Immature natural killer cell (primary cell): ENCODE results near the gene MPHOSPH9. TPM values are rescaled to one million over a fixed set of nuclear protein-coding genes. Genes with fewer than 3 reads are reported as not detected.
A peak's percentile ranks its signal among the peaks of the same experiment; 100 is the strongest.

Experiments used
- DNase-seq, 3 donors: peaks; one replicate each; pipeline ENCODE4 v3.0.0; 2022; ENCODE audit warnings: mixed read lengths in 1 of 3
- H3K27ac Mint-ChIP-seq, 6 donors: one replicate each; pipeline ENCODE4 v1.8.0; 2020; ENCODE audit warnings: mixed read lengths in 6 of 6, mild to moderate bottlenecking in 5 of 6, inconsistent platforms in 4 of 6, moderate library complexity in 3 of 6
- H3K27me3 Mint-ChIP-seq, 3 donors: one replicate each; pipeline ENCODE4 v1.8.0; 2020 to 2021; ENCODE audit warnings: low read depth in 3 of 3, mild to moderate bottlenecking in 3 of 3, mixed read lengths in 3 of 3, moderate library complexity in 3 of 3, inconsistent platforms in 1 of 3
- H3K36me3 Mint-ChIP-seq, 3 donors: one replicate each; pipeline ENCODE4 v1.8.0; 2020; ENCODE audit warnings: mixed read lengths in 3 of 3, inconsistent platforms in 2 of 3, mild to moderate bottlenecking in 2 of 3
- H3K4me1 Mint-ChIP-seq, 2 donors: one replicate each; pipeline ENCODE4 v1.8.0; 2020; ENCODE audit warnings: inconsistent platforms in 2 of 2, mild to moderate bottlenecking in 2 of 2, mixed read lengths in 2 of 2, moderate library complexity in 1 of 2
- H3K4me3 Mint-ChIP-seq, 5 donors: one replicate each; pipeline ENCODE4 v1.8.0; 2020; ENCODE audit warnings: mild to moderate bottlenecking in 5 of 5, mixed read lengths in 5 of 5, inconsistent platforms in 3 of 5, moderate library complexity in 3 of 5
- H3K9me3 Mint-ChIP-seq, 6 donors: one replicate each; pipeline ENCODE4 v1.8.0; 2020; ENCODE audit warnings: mild to moderate bottlenecking in 6 of 6, mixed read lengths in 6 of 6, inconsistent platforms in 4 of 6, moderate library complexity in 3 of 6
- polyA plus RNA-seq, 3 donors: library from polyadenylated mRNA; unstranded; fragments of 300-500 nt; fragmentation: Illumina TruSeq; gene quantifications; one replicate each; pipeline ENCODE4 v1.2.3, GENCODE V29; 2021

MPHOSPH9 gene
- polyA plus RNA-seq, 3 donors from 2014 or later, result 18.8 to 44.8 (median 43.9) TPM

DNA sequence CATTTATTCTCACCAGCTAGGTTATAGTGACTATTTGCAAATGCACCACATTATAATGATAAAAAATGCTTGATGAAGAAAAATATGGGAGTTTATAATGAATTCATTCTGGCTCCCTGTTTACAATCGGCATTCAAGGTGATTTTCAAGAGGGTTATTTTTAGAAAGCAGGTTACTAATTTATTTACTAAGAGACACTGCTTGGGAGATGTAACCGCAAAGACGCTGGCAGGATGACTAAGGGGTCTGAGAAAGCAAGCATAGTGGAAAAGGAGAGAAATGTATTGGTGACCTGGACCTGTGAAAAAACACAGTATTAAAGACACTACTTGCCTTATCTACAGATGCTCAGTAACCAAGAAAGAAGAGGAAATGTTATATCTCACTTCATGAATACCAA lies 68.7 kb downstream of the MPHOSPH9 start:
- H3K4me1 Mint-ChIP-seq, result no peaks in the 10 kb centered on the region
- no peaks in the 10 kb centered on the region for H3K9me3 Mint-ChIP-seq
- H3K27ac Mint-ChIP-seq, result no peak overlapping the region
- no peak for DNase-seq
- H3K36me3 Mint-ChIP-seq, result peaks cover 17 to 38% (median 17%) of the 10 kb centered on the region in 3 donors
- H3K4me3 Mint-ChIP-seq, result no peak overlapping the region
- no peaks in the 10 kb centered on the region for H3K27me3 Mint-ChIP-seq

DNA sequence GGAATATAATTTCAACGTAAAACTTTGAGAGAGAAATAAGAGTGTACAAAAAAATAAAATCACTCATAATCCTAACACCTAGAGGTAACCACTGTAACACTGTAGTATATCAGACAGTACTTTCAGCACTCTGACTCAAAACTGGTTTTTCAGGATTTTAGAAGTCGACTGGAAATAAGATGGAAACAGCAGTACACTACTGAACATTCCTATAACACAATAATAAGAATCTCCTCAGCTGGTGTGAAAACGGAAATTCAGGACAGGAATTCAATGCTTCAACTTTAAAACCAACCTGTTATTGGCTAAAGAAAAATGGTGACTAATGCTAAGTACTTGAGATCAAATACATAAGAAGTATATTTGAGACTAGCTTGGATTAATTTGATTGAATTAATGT lies 69.7 kb downstream of the MPHOSPH9 start:
- Mint-ChIP-seq H3K4me3 (no peak overlapping the region), H3K27me3 (no peaks in the 10 kb centered on the region), H3K27ac (no peak overlapping the region), H3K36me3 (peaks cover 17 to 36% (median 17%) of the 10 kb centered on the region in 3 donors), H3K4me1 (no peaks in the 10 kb centered on the region), H3K9me3 (no peaks in the 10 kb centered on the region)
- DNase-seq, result no peak

DNA sequence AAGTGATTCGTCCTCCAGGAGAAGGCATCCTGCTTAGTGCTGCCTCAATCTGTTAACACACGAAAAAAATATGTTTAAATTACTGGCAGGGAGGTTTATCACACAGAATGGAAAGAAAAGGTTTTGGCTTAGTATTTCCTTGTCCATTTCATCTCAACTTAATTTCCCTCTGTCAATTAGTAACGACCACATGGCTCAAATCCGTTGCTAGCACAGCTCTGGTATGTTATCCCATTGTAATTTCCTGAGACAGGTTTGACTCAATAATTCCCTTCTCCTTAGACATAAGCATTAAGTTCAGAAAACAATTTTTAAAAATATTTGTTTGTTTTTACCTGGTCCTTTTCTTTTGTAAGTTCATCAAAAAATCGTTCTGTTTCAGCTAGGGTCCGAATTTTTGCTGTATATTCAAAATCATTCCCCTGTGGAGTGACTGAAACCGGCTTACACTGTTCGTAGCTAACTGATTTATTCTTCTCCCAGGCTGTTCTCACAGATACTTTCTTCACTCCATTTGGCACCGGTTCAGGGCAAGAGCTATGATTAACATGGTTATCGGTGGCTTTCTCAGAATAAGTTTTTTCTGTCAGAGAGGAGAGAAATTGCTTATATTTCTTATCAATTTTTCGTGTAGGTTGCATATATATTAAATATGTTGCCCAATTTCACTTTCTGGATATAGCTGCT lies 72.0 kb downstream of the MPHOSPH9 start:
- no peak for DNase-seq
- Mint-ChIP-seq H3K27ac (no peak overlapping the region), H3K36me3 (peaks cover 16 to 33% (median 17%) of the 10 kb centered on the region in 3 donors), H3K4me1 (no peaks in the 10 kb centered on the region), H3K27me3 (no peaks in the 10 kb centered on the region), H3K4me3 (no peak overlapping the region), H3K9me3 (no peaks in the 10 kb centered on the region)

DNA sequence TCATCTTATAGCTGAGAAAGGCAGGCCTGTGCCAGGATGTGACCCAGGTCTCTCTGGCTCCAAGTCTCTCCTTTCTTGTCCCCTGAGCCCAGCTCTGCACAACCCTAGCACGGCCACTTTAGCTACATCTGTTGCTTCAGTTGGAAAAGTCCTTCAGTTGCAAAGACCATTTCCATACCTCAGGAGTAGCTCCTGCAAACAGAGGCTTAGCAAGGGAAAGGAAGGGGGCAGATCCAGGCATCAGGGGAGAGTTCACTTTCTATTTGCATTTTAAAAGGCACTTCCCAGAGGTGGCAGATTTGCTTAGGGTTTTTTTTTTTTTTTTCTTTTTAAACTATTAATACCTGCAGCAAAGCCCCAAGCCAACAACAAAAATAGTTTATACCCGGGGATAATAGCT lies 79.0 kb downstream of the MPHOSPH9 start:
- DNase-seq, result no peak
- H3K36me3 Mint-ChIP-seq, result peaks cover 0 to 4% (median 3%) of the 10 kb centered on the region in 3 donors
- no peak overlapping the region for H3K4me3 Mint-ChIP-seq
- H3K27ac Mint-ChIP-seq, result no peak overlapping the region
- no peaks in the 10 kb centered on the region for H3K27me3 Mint-ChIP-seq
- H3K9me3 Mint-ChIP-seq, result no peaks in the 10 kb centered on the region
- H3K4me1 Mint-ChIP-seq, result peaks cover 27 to 30% of the 10 kb centered on the region in 2 donors

DNA sequence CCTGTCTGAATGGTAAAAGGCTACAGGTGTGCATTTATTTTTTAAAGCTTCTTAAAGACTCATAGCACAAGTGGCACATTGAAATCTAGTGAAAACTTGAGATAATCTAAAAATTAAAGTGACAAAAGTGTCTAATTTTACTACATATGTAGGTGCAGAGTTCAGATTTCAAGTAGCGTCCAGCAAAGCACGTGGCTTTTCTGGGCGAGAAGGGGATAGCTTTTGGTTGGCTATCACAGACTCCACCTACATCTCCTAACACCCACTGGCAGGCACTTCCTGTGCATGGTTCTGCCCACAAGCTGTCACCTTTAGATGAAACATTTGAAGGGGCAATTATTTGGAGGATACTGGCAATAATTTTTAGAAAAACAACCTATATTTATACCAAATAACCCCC lies 80.1 kb downstream of the MPHOSPH9 start:
- peak; percentile 10 to 23 (median 12) for DNase-seq
- H3K9me3 Mint-ChIP-seq, result no peaks in the 10 kb centered on the region
- H3K4me1 Mint-ChIP-seq, result peaks cover 34 to 40% of the 10 kb centered on the region in 2 donors
- peaks cover 0 to 2% (median 0%) of the 10 kb centered on the region in 3 donors for H3K27me3 Mint-ChIP-seq
- H3K36me3 Mint-ChIP-seq, result peaks cover 0 to 4% (median 3%) of the 10 kb centered on the region in 3 donors
- H3K27ac Mint-ChIP-seq, result peak overlapping the region in 2 of 6 donors; percentile 2 to 40
- H3K4me3 Mint-ChIP-seq, result peak overlapping the region in 4 of 5 donors; percentile 73 to 87 (median 78)

DNA sequence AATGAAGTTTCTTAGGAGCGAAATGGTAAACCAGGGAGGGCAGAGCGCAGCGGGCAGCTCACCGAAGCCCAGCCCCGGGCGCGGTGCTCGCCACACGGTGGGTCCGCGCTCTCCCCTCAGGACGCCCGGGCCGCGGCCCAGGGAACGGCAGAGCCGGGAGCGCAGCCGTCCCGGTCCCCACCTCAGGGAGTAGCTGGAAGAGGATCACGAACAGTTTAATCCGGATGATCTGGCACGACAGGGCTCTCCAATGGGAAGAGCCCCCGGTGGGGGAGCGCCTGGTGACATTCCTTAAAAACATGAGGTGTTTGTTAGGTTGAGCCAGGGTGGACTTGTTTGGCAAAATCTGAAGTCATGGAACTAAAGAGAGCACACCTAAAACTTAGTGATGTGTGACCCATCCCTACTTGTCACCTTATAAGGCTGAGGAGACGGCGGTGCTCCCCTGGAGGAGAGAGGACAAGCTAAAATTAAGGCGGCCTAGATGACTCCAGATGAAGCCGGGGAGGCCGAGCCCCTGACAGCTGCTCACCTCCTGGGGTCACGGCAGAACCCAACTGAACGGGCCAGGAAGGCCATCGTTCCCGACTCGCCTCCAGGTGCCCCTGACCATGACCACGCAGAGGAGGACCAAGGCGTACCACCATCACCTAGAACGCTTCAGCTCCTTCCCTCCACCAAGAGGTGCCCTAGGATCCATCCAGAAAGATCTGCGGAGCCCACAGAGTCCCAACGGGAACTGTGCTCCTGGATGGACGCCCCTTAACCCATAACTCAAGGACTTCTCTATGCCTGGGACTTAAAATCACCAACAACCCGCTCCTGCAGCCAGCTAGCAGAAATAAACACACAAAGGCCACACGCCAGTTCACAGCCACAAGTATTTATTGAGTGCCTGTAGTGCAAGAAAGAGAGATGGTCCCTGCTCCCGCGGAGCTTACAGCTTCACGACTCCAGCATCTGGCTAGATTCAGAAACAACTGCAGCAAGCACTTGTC lies 81.2 kb downstream of the MPHOSPH9 start:
- H3K4me1 Mint-ChIP-seq, result peaks cover 34 to 45% of the 10 kb centered on the region in 2 donors
- peak overlapping the region; percentile 76 to 87 (median 86) for H3K4me3 Mint-ChIP-seq
- H3K36me3 Mint-ChIP-seq, result peaks cover 0 to 2% (median under 1%) of the 10 kb centered on the region in 3 donors
- no peaks in the 10 kb centered on the region for H3K9me3 Mint-ChIP-seq
- H3K27me3 Mint-ChIP-seq, result peaks cover 0 to 2% (median 2%) of the 10 kb centered on the region in 3 donors
- H3K27ac Mint-ChIP-seq, result peak overlapping the region in 3 of 6 donors; percentile 50 to 79 (median 75)
- DNase-seq, result no peak

DNA sequence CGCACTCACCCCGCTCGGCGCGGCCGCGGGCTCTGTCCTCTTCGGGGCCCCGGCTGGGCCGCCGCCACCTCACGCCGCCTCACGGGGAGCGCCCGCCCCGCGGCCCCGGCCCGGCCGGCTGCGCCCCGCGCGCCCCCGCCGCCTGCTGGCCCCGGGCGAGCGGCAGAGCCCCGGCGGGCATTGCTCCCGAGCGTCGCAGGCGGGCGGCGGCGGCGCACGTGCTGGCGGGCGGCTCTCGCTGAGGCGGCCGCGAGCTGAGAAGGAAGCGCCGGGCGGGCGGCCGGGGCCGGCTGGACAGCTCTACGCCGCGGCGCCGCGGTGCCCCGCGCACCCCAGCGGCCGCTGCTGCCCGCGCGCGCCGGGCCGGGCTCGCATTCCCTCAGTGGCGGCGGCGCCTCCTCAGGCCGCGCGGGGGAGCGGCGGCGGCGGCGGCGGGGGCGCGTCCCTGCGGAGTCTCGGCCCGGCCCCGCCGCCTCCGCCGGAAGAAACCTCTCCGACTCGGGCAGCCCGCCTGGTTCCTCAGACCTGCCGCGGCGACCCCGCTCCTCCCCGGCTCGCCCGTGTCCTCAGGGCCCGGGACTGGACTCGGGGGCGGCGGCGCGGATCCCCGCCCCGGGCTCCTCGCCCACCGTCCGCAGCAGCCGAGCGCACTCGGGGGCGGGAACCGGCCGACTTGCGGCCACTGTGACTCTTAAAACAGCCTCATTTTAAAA lies 82.0 kb downstream of the MPHOSPH9 start, which contains the start of gene PITPNM2:
Gene PITPNM2 (minus strand): TSS at position 347 of the 713 bp plus-strand sequence. CDS start 116,500 bp downstream, outside the sequence.
- Mint-ChIP-seq H3K4me1 (peaks cover 34 to 45% of the 10 kb centered on the region in 2 donors), H3K9me3 (no peaks in the 10 kb centered on the region), H3K36me3 (peaks cover 0 to 1% (median 0%) of the 10 kb centered on the region in 3 donors), H3K27me3 (peaks cover 0 to 2% (median 2%) of the 10 kb centered on the region in 3 donors), H3K4me3 (peak within 1 kb of the TSS; percentile 81 to 86 (median 83)), H3K27ac (peak within 1 kb of the TSS in 3 of 6 donors; percentile 3 to 70 (median 53))
- DNase-seq, result peak; percentile 56 to 67 (median 65)

DNA sequence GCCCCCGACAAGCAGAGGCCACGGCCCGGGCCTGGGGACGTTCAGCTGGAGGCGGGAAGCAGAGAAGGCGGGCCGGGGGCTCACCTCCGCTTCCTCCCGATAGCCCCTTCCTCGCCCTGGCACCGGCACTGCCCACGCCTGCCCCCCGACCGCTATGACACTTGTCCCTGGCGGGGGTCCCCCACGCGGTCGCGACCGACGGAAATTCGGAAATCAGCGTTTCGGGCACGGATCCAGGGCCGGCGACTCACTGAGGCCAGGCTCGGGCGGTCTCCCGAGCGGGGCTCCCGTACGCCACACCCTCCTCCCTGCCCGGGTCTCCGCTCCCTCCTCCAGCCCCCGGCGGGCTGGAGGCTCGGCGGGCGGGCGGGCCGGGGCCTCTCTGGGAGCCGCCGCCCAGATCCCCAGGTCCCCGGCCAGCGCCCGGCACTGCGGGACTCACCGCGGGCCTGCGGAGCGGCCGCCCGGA lies 82.6 kb downstream of the MPHOSPH9 start:
- H3K4me1 Mint-ChIP-seq, result peaks cover 34 to 45% of the 10 kb centered on the region in 2 donors
- peak overlapping the region; percentile 70 to 83 (median 81) for H3K4me3 Mint-ChIP-seq
- H3K9me3 Mint-ChIP-seq, result no peaks in the 10 kb centered on the region
- peaks cover 0 to 2% (median 2%) of the 10 kb centered on the region in 3 donors for H3K27me3 Mint-ChIP-seq
- peaks cover 0 to 3% (median 0%) of the 10 kb centered on the region in 3 donors for H3K36me3 Mint-ChIP-seq
- DNase-seq, result peak in 1 of 3 donors; percentile 19
- no peak overlapping the region for H3K27ac Mint-ChIP-seq

DNA sequence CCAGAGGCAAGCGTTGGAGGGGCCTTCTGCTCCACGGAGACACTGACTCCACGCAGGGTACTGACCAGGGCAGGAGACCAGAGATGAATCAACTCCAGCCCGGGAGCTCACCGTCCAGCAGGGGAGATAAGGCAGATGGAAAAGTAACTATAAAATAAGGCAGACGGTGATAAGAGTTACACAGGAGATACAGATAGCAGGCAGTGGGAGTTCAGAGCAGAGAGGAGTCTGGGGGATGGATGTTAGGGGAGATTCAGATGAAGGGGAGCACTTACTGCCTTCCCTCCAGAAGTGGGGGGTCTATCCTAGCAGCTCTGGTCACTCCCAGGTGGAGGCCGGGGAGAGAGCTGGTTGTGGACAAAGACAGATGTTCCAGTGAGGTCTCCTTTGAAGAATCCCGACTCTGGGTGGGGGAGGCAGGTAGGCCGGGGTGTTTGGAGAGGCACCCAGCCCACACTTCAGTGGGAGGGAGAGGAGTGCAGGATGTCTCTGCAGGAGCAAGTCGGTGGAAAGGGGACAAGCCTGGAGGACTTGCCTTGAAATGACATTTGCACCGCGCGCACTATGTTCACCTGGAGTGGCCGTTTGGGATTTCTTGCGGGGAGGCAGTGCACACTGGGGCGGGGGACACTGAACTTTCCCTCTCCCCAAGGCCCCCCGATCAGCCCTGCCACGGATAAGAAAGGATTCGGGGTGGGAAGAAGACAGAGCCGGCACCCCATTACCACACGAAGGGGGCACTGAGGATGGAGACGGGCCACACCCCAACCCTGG lies 83.3 kb downstream of the MPHOSPH9 start:
- Mint-ChIP-seq H3K4me1 (peaks cover 34 to 45% of the 10 kb centered on the region in 2 donors), H3K27ac (peak overlapping the region in 4 of 6 donors; percentile 3 to 70 (median 54)), H3K4me3 (peak overlapping the region; percentile 70 to 83 (median 81)), H3K36me3 (peaks cover 0 to 3% (median 0%) of the 10 kb centered on the region in 3 donors), H3K27me3 (peaks cover 0 to 2% (median 2%) of the 10 kb centered on the region in 3 donors), H3K9me3 (no peaks in the 10 kb centered on the region)
- no peak for DNase-seq

DNA sequence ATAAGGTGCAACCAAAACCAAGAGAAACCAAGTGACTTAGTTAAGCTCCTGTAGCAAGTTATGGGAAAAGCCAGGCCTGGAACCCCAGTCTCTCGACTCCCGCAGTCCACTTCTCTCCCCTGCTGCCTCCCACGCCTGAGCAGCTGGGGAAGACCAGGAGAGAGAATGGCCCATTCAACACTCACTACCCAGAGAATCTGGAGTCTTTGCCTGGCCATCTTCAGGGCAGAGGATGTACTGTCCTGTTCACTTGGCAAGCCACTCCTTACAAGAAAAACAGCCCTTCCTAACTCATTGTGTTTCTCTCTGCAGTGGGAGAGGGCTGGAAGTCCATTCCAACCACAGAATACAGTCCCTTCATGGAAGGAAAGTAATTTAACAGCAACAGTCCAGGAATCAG lies 83.9 kb downstream of the MPHOSPH9 start:
- H3K27ac Mint-ChIP-seq, result peak overlapping the region in 2 of 6 donors; percentile 43 to 64
- no peaks in the 10 kb centered on the region for H3K9me3 Mint-ChIP-seq
- peaks cover 0 to 3% (median 0%) of the 10 kb centered on the region in 3 donors for H3K36me3 Mint-ChIP-seq
- peaks cover 0 to 2% (median 2%) of the 10 kb centered on the region in 3 donors for H3K27me3 Mint-ChIP-seq
- no peak for DNase-seq
- H3K4me3 Mint-ChIP-seq, result peak overlapping the region; percentile 70 to 83 (median 81)
- H3K4me1 Mint-ChIP-seq, result peaks cover 34 to 45% of the 10 kb centered on the region in 2 donors

DNA sequence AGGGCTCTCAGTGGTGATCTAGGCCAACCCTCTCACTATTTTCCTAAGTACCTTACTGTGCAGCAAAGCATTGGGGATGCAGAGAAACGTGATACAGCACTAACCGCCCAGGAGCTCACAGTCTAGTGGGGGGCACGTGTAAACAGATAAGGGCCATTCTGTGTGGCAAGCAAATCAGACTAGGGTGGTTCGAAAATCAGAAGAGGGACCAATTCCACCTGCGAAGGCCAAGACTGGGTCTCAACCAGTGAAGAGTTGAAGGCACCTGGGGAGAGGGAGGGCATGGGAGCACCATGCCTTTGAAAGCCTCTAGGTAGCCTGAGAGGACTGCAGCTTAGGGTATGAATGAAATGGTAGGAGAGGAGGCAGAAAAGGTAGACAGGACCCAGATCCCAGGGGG lies 84.3 kb downstream of the MPHOSPH9 start:
- DNase-seq, result no peak
- Mint-ChIP-seq H3K27me3 (peaks cover 0 to 2% (median 2%) of the 10 kb centered on the region in 3 donors), H3K4me1 (peaks cover 34 to 45% of the 10 kb centered on the region in 2 donors), H3K9me3 (no peaks in the 10 kb centered on the region), H3K36me3 (peaks cover 0 to 3% (median 0%) of the 10 kb centered on the region in 3 donors), H3K27ac (peak overlapping the region in 3 of 6 donors; percentile 46 to 84 (median 60)), H3K4me3 (peak overlapping the region; percentile 40 to 81 (median 76))

DNA sequence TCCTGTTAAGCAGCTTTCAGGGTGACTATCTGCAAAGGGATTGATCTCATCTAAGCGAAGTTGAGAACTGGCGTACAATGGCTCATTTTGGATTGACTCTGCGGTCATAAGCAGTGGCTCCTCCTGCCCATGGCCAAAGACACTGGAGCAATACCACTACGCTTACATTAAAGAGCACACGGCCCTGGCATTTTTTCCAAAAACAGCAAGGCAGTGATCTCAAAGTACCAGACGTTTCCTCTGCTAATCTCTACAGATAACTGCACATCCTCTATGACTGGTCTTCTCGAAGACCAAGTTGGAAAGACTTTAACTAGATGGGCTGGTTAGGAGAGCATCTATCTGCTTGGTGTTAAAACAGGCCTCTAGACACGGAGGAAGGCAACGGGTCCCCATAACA lies 84.7 kb downstream of the MPHOSPH9 start:
- Mint-ChIP-seq H3K9me3 (no peaks in the 10 kb centered on the region), H3K27me3 (peaks cover 0 to 2% (median 2%) of the 10 kb centered on the region in 3 donors), H3K4me1 (peaks cover 34 to 44% of the 10 kb centered on the region in 2 donors), H3K4me3 (peak overlapping the region in 4 of 5 donors; percentile 40 to 81 (median 73)), H3K27ac (peak overlapping the region in 2 of 6 donors; percentile 40 to 46), H3K36me3 (peaks cover 0 to 3% (median 0%) of the 10 kb centered on the region in 3 donors)
- DNase-seq, result no peak
